ENCODE measurements around the gene CCNB1IP1.

DNA sequence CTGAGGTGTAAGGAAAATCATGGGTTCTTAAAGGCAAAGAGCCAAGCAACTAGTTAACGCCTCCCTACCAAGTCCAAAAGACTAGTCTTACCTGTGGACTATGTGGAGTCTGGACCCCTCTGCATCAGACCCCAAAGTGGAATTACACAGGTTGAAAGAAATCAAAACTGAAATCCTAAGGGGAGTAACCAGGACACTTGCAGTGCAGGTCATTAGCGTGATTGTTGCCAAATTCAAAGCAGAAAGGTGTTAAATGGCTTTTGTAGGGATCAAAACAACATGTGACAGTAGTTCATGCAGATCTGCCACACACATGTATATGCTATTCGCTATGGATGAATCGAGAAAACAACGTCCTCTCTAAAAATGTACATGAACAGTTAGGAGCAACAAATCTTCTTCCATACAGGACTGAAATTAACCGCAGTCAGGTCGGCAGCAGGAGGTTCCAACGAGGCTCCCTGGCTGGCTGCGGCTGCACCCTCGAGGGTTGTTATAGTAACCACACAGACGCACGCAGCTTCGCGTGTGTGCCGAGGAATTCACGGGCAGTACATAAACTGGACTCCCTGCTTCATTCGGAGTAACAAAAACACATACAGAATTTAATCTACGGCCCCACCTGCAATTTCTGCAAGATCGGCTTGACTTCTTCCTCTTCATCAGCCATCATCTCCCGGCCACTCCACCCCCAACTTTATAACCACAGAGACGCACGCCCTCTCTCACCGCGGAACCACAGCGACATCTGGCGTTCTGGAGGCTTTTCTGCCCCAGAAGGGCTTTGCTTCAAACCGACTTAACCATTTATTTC lies 27.6 kb downstream of the CCNB1IP1 start, which contains the start of gene TTC5:
- TF ChIP-seq, protein P1, sequence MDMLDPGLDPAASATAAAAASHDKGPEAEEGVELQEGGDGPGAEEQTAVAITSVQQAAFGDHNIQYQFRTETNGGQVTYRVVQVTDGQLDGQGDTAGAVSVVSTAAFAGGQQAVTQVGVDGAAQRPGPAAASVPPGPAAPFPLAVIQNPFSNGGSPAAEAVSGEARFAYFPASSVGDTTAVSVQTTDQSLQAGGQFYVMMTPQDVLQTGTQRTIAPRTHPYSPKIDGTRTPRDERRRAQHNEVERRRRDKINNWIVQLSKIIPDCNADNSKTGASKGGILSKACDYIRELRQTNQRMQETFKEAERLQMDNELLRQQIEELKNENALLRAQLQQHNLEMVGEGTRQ (IDR thresholded peaks at IDR 0.05; ENCODE audit: borderline replicate concordance, low read depth, low read length), result no peak
- peak; percentile 95 for TF ChIP-seq CTCF (IDR thresholded peaks at IDR 0.05)
- TF ChIP-seq, protein P2, sequence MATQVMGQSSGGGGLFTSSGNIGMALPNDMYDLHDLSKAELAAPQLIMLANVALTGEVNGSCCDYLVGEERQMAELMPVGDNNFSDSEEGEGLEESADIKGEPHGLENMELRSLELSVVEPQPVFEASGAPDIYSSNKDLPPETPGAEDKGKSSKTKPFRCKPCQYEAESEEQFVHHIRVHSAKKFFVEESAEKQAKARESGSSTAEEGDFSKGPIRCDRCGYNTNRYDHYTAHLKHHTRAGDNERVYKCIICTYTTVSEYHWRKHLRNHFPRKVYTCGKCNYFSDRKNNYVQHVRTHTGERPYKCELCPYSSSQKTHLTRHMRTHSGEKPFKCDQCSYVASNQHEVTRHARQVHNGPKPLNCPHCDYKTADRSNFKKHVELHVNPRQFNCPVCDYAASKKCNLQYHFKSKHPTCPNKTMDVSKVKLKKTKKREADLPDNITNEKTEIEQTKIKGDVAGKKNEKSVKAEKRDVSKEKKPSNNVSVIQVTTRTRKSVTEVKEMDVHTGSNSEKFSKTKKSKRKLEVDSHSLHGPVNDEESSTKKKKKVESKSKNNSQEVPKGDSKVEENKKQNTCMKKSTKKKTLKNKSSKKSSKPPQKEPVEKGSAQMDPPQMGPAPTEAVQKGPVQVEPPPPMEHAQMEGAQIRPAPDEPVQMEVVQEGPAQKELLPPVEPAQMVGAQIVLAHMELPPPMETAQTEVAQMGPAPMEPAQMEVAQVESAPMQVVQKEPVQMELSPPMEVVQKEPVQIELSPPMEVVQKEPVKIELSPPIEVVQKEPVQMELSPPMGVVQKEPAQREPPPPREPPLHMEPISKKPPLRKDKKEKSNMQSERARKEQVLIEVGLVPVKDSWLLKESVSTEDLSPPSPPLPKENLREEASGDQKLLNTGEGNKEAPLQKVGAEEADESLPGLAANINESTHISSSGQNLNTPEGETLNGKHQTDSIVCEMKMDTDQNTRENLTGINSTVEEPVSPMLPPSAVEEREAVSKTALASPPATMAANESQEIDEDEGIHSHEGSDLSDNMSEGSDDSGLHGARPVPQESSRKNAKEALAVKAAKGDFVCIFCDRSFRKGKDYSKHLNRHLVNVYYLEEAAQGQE (IDR thresholded peaks at IDR 0.05; ENCODE audit: low read depth, low read length), result no peak
- TF ChIP-seq RAD21 (IDR thresholded peaks at IDR 0.05; ENCODE audit: low read length), result peak; percentile 34; the same call in 1 of the 2 replicates
- peak; percentile 87 for TF ChIP-seq POLR2AphosphoS5 (IDR thresholded peaks at IDR 0.05; ENCODE audit: low read depth, low read length)
- TF ChIP-seq FOXM1 (IDR thresholded peaks at IDR 0.05; ENCODE audit: low read depth), result no peak
- no peak; a peak in 1 of 4 replicates for TF ChIP-seq EP300 (IDR thresholded peaks at IDR 0.05; ENCODE audit: borderline replicate concordance in 1 of 2, low read depth in 1 of 2, low read length in 1 of 2)
- peak; percentile 66; the same call in 1 of the 2 replicates for TF ChIP-seq TAF1 (IDR thresholded peaks at IDR 0.05; ENCODE audit: borderline replicate concordance, low read depth, low read length)
